A204.1 (cell line): Measurements from ENCODE around the gene MED31.
A peak's percentile ranks its signal among the peaks of the same experiment; 100 is the strongest.
"Not testable (repeated sequence)": the region's sequence is repeated elsewhere in the genome, so short reads cannot be mapped to it uniquely, and the experiment has no call there.

ENCODE experiments used
- FAIRE-seq: peaks from 2 replicates; lab custom pipeline; 2012; peaks lifted over from hg19 to GRCh38; lab: Jason Lieb, UNC

Gene MED31

DNA sequence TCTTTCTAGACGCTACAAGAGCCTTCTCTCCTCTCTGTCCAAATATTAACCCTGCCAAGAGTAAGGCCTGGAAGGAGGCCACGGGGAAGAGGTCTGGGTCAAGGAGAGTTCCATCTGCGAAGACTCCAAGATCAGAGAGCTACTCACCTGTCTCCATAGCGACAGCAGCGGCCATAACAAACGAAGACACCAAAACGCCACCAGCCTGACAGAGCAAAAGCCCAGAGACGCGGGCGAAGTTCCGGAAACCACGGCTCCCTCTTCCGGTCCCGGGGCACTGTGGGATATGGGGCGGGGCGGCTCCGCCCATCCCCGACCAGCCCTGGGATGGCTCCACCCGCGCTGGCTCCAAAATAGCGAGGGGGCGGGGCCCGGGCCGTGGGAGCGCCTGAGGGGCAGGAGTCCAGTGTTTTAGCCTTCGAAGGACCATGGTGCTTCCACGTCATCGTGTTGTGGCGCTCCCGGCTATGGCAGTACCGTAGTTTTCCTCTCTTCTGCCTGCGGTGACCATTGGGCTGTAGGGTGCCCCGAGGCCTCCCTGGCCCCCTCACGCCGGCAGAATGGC, at the start of gene MED31, which contains the start of gene C17orf100:
TSS of gene MED31 (minus strand) at position 252 of the 565 bp plus-strand sequence. CDS start at position 175, 77 bp downstream.
TSS of gene C17orf100 (plus strand) at position 409 of the 565 bp plus-strand sequence. CDS start at position 561, 152 bp downstream.
- FAIRE-seq: peak; percentile 82

DNA sequence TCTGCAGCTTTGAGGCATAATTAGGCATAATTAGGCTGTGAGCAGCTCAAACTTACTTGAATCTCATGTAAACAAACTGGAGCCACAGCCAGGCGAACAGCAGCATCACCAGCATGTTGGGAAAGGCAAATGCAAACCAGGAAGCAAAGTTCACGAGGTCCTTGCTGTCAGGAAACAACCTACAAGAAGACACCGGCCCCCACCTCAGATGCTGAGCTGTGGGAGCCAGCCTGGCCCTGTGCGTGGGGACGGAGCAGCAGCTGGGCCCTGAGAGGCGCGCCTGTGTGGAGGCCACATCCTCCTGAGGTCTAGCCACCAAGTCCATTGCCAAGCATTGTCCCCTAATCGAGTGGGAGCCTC, 49.5 kb upstream of the MED31 start:
- FAIRE-seq: no peak

DNA sequence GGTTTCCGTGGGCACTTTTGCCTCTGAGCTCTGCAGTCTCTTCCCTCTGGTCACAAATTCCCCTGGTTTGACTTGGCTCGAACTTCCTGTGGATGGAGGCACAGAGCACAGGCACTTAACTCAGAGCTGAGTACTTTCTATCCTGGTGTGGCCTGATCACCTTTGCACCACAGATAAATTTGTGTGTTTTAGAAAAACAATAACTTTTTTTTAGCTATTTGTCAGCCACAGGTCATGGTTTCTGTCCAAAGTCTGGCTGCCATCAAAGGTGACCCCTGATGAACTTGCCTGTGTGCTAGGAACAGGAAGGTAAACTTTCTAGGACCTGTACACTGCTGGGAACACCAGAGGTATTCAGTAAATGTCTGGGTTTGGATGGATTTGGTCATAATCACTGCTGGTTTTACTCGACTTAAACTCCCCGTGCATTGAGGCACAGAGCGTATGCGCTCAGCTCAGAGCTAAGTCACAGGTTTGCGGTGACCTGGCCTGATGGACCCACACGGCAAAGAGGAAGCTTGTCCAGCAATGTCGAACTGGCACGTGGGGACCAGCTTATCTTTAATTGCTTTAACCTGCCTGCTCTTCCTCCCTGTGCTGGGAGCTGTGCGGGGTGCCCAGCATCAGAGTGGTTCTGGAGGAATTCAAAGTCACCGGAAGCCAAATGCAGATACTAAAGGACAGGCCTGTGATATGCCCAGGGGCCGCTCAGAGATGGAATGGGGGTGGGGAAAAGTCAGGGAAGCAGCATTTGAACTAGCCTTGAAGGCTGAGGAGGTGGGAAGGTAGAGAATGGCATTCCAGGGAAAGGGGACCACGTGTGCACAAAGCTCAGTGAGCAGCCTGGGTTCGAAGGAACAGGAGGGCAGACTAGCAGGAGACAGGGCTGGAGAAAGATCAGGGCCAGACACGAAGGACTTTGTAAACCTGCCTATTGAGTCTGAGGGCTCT, 48.9 kb upstream of the MED31 start:
- no peak for FAIRE-seq

DNA sequence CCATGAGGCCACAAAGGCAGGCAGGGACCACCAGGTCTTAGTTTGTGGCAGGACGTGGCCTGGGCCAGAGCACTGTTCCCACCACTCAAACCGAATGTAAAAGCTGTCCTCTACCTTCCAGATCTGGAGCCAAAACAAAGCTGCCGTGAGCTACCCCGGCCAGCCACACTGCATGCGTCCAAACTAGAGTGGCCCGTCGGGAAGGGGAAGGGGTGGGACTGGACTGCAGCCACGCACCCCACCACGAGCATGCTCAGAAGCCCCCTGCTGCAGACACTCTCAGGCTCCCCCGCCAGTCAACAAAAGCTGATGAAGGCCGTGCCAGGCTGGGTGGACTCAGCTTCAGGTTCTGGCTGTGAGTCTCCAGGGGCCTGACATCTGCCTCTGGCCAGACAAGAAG, 46.6 kb upstream of the MED31 start:
- no peak for FAIRE-seq

GRCh38 chr17:6696906-6697305, 45.5 kb upstream of the MED31 start:
- no peak for FAIRE-seq

GRCh38 chr17:6695565-6695964, 44.2 kb upstream of the MED31 start:
- no peak for FAIRE-seq

DNA sequence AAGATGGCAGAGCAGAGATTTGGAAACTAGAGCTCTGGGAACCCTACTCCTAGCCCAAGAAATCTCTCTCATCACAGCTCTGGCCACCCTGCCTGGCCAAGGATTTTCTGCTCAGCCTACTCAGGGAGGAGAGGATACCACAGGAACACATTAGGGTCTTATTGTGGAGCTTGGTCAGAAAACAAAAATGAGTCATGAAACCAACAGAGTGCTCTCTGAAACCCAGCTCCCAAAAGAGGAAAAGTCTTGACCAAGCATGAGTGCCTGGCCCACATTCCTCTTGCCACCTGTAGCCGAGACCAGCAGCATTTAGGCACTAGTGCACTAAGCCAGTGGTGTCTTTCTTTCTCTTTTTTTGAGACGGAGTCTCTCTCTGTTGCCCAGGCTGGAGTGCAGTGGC, 43.6 kb upstream of the MED31 start:
- FAIRE-seq: no peak

- not testable (repeated sequence) for FAIRE-seq
These were observed 40.6 kb upstream of the MED31 start for GRCh38 chr17:6691958-6692357.

DNA sequence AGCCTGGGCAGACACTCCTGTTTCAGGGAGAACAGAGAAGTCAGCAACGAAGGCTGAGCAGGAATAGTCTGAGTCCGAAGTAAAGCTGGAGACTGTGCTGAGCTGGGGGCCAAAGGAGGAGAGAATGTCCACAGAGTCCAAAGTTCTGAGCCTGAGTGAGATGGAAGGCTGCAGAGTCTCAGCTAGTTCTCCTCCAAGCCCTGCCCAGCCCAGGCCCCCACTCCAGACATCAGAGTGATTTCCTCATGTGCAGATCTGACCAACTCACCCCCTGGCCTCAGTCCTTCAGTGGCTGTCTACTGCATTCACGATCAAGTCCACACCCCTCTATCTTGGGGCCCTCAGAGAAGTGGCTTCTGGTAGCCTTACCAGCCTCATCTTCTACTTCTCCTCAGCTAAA, 40.1 kb upstream of the MED31 start:
- no peak for FAIRE-seq

GRCh38 chr17:6690641-6691040, 39.2 kb upstream of the MED31 start:
- no peak for FAIRE-seq

DNA sequence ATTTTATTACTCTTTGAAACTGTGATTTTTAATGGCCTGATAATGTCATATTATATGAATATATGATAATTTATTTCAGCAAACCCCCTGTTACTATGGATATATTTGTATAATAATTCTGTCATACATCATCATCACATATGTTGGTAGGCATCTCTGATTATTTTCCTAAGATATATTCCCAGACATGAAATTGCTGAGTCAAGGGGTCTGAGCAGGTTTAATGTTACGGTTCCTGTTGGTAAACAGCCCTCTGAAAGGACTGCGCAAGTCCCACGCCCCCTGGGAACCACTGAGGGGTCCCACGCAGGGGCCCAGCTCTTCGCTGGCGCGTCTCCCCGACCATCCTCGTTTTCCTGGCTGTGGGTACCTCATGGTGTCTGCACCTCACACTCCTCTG, 37.5 kb upstream of the MED31 start:
- no peak for FAIRE-seq

DNA sequence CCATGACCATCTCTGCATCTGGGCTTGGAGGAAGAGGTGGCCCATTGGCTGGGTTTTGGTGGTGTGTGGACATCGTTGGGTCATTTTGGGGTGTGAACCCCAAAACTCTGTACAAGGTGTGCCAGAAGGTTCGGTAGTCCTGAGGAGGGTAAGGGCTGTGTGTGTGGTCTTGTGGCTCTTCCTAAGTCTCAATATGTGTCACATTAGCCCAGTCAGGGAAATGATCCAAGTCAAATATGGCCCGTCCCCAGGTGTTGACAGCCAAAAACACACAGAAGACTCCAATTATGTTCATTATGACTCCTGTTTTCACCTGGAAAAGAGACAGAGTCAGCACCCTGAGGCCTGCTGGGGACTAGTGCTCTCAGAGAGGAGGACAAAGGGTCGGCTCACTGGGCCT, 34.6 kb upstream of the MED31 start:
- FAIRE-seq: no peak

DNA sequence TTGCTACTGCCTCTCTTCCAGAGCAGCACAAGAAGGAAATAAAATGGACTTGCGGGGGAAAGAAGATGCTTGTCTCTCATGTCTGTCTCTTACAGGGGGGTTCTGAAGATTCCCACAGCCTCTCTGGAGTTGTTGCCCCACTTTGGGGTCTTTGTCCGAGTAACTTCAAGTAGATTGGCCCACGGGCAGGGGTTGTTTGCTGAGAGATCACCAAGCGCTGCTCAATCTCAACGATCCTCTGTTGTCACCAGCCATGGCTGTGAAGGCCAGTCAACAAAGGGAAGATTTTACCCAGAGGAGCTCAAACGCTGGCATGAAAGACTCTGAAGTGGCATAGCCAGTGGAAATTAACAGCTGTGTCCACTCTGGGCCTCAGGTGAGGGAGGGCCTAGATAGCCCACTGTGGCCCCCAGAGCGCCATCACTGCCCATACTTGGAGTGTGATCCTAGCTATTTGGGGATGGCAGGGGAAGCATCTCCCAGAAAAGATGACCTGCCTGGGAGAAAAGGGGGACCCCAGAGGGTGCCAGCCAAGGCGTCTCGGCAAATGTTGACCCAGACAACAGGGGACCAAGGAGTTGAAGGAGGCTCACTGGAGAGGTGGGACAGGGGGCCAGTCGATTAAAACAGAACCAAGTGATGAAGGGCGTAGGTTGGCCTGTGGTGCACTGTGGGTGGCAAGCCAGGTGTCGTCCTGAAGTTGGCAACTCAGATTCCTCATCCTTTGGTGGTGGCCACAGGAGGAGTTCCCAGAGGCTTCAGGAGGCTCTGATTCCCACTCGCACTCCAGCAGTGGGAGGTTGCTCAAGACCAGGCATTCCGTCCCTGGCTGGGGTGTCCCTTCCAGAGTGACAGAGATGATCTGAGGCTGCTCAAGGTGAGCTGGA, 33.7 kb upstream of the MED31 start:
- no peak for FAIRE-seq

DNA sequence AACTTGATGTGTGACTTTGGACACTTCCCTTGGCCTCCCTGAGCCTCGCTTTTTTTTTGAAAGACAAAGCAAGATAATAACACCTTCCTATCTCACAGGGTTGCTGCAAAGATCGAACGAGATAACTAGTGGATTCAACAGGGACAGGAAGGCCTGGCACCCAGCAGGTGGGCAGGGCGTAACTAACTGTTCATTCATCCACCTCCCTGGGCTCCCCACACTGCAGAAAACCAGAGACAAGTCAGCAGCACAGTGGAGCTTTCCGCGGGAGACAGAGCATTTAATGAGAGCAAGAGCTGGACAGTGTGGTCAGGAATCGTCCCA, 33.0 kb upstream of the MED31 start:
- no peak for FAIRE-seq

DNA sequence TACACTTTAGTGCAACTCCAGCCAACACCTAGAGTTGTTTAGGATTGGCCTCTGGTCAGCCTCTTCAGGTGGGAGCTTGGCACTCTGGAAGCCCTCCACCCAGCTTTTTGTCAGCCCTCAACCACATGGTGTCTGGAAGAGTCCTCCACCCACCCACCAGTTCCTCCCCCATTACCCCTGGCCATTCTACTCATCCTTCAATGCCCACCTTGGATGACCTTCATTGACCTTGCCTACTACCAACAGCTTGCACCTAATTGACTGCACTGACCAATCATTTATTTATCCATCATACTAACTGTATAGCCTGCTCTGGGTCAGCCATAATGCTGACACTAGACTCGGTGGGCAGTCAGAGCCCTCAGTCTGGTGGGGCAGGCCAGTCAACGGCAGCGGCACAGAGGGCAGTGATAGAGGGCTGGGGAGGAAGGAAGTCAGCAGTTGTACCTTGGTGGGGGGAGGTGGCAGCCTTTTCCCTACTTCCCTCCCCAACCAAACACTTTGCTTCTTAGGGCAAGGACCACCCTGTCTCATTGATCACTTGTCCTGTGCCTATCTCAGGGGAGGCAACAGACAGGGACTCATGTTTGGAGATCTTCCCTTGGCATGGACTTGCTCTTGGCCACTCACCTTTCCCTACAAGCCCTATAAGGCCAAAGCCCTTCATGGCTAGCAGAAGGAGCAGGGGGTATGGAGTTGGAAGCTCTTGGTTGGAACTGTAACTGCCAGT, 32.5 kb upstream of the MED31 start:
- no peak for FAIRE-seq

- no peak for FAIRE-seq
These were observed 31.8 kb upstream of the MED31 start for GRCh38 chr17:6683081-6683684.

DNA sequence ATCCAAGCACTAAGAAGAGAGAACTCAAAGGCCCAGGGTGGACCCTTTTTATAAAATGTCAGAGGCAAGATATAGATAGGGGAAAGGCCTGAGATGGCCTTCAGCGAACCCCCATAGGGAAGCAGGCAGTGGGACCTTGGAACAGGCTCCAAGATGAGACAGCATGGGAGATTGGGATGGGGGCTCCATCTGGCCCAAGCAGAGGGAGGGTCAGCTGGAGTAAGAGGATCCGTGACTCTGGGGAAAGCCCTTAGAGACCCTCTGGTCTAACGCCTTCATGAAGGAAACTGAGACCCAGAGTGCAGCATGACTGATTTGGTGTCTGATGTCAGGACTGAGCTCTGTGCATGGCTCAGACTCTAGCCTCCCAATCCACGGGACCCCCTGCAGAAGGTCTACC, 30.9 kb upstream of the MED31 start:
- FAIRE-seq: no peak

GRCh38 chr17:6681671-6682070, 30.3 kb upstream of the MED31 start:
- FAIRE-seq: no peak

- FAIRE-seq: no peak
These were observed 29.8 kb upstream of the MED31 start for GRCh38 chr17:6681176-6681575.

DNA sequence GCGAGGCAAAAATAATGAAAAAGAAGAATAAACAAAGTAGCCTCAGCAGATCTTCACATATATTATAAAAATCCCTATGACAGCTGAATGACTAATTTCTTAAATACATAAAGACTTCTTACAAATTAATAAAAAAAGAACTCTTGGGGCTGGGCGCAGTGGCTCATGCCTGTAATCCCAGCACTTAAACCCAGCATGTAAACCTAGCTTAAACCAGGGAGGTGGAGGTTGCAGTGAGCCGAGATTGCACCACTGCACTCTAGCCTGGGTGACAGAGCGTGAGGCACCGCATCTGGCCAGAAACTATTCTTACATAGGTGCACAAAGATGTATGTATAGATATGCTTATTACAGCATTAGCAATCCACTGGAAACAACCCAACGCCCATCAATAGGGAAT, 27.8 kb upstream of the MED31 start:
- FAIRE-seq: no peak

GRCh38 chr17:6677946-6678345, 26.5 kb upstream of the MED31 start:
- no peak for FAIRE-seq
